ENCODE data around the gene PLCL2.

DNA sequence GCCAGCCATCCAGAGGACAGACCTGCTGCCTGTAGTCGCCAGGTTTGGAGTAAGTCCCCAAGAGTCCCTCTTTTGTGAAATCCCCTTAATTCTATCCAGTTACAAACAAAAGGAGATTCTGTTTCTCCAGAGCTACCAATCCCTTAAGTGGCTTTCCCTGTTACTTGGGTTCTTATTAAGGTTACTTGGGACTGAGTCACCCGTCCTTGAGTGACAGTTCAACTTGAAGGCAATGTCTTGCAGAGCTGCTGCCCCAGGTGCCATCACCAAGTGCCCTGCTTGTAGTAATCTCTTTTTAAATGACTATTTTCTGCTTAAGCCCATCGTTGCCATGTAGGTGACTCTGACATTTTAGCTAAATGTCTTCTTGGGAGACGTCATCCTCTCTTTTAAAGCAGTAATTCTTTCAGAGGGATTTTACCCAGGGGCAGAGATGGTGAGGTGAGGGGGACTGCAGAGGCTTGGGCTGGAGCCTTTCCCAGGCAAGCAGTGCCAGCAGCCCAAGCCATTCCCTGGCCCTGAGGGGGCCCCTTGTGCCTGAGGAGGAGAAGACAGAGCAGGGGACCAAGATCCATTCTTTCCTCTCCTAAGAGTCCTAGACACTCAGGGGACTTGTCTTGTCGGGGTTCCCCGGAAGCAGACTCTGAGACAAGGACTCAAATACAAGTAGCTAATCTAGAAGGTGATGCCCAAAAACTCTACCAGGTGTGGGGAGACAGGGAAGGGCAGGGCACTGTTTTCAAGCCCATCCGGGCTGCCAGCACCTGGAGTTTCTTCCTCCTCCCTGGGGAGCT is 253.7 kb downstream of the PLCL2 start:
- TF ChIP-seq, protein P1, sequence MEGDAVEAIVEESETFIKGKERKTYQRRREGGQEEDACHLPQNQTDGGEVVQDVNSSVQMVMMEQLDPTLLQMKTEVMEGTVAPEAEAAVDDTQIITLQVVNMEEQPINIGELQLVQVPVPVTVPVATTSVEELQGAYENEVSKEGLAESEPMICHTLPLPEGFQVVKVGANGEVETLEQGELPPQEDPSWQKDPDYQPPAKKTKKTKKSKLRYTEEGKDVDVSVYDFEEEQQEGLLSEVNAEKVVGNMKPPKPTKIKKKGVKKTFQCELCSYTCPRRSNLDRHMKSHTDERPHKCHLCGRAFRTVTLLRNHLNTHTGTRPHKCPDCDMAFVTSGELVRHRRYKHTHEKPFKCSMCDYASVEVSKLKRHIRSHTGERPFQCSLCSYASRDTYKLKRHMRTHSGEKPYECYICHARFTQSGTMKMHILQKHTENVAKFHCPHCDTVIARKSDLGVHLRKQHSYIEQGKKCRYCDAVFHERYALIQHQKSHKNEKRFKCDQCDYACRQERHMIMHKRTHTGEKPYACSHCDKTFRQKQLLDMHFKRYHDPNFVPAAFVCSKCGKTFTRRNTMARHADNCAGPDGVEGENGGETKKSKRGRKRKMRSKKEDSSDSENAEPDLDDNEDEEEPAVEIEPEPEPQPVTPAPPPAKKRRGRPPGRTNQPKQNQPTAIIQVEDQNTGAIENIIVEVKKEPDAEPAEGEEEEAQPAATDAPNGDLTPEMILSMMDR (conservative IDR thresholded peaks at IDR 0.05 in 1 of 2, IDR thresholded peaks at IDR 0.05 in 1 of 2; ENCODE audit: extremely low read depth in 1 of 2, insufficient read depth in 1 of 2, low read depth in 1 of 2, low read length in 2 of 2): no peak
- TF ChIP-seq EZH2 (IDR thresholded peaks at IDR 0.05; ENCODE audit: borderline replicate concordance, low read length): no peak

Data from mammary epithelial cell (primary cell).